ENCODE results near the gene AMDHD2. TPM values are rescaled to one million over a fixed set of nuclear protein-coding genes. Genes with fewer than 3 reads are reported as not detected.

The AMDHD2 gene
- total RNA-seq, 1 donor = 94.8 TPM

DNA sequence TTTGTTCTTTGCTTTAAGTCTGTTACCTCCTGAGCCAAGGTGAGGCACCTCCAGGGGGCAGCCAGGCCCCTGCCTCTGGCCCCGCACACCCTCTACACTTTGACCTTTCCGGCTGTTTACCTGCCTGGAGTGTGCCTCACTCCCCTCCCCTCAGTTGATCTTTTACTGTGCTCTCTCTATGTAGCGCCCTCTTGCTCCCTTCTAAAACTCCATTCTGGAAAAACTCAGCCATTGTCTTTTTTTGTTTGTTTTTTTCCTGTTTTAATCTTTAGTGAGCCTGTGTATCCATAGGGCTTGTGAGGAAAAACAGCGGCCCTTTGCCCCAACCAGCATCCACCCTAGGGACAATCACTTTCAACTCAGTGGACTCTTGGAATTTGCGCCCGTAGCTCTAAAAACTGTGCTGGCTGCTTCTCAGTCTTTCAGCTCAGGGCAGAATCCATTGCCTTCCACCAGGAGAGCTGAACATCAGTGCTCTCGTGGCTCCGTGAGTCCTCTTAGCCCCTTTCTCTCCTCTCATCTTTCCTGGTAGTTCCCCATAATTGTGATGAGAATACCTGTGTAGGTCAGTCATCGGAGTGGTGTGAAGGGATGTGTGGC is 4.3 kb downstream of the AMDHD2 start:
- Histone ChIP-seq H3K4me3 (ENCODE audit: insufficient read depth, low read length) (no peak overlapping the region), H2AFZ (ENCODE audit: low read length) (no peak overlapping the region), H4K20me1 (ENCODE audit: insufficient read depth, low read length) (peaks cover 15% of the 10 kb centered on the region), H3K79me2 (ENCODE audit: insufficient read depth, low read length) (peaks cover 72% of the 10 kb centered on the region), H3K4me1 (ENCODE audit: insufficient read depth, low read length) (peaks cover 10% of the 10 kb centered on the region), H3K9me3 (ENCODE audit: low read depth, low read length) (no peaks in the 10 kb centered on the region), H3K4me2 (ENCODE audit: insufficient read depth, low read length) (no peak overlapping the region), H3K27ac (ENCODE audit: low read depth, low read length) (no peak overlapping the region), H3K27me3 (ENCODE audit: insufficient read depth, low read length) (no peaks in the 10 kb centered on the region), H3K36me3 (ENCODE audit: insufficient read depth, low read length) (peaks cover 46% of the 10 kb centered on the region)
- TF ChIP-seq CTCF (IDR thresholded peaks at IDR 0.05; ENCODE audit: extremely low read depth, low read depth, low read length) = no peak
- peak; percentile 64 for DNase-seq (ENCODE audit: insufficient read length, low spot score, missing footprints)

DNA sequence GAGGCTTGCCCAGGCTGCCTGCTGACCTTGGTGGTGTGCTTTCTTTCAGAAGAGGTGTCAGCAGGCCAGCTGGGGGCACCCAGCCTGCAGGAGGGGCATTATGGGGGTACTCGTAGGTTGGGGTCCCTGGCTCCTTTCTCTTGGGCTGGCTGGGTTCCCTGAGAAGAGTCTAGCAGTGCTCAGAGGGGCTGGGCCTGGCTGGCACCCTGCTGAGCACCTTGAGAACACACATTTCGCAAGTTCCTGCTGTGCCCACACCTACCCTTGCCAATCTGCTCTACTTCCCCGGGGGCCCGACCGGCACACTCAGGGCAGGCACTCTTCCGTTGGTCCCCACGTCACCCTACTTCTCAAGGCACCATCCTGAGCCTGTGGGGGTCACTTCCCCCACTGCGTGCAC is 6.0 kb downstream of the AMDHD2 start:
- DNase-seq (ENCODE audit: insufficient read length, low spot score, missing footprints) = peak; percentile 54
- Histone ChIP-seq H3K27me3 (ENCODE audit: insufficient read depth, low read length) (no peaks in the 10 kb centered on the region), H3K27ac (ENCODE audit: low read depth, low read length) (no peak overlapping the region), H3K79me2 (ENCODE audit: insufficient read depth, low read length) (peaks cover 60% of the 10 kb centered on the region), H2AFZ (ENCODE audit: low read length) (no peak overlapping the region), H3K4me2 (ENCODE audit: insufficient read depth, low read length) (no peak overlapping the region), H3K4me3 (ENCODE audit: insufficient read depth, low read length) (no peak overlapping the region), H3K4me1 (ENCODE audit: insufficient read depth, low read length) (peaks cover 2% of the 10 kb centered on the region), H3K36me3 (ENCODE audit: insufficient read depth, low read length) (peaks cover 48% of the 10 kb centered on the region), H3K9me3 (ENCODE audit: low read depth, low read length) (no peaks in the 10 kb centered on the region), H4K20me1 (ENCODE audit: insufficient read depth, low read length) (peaks cover 16% of the 10 kb centered on the region)
- TF ChIP-seq CTCF (IDR thresholded peaks at IDR 0.05; ENCODE audit: extremely low read depth, low read depth, low read length) = no peak

DNA sequence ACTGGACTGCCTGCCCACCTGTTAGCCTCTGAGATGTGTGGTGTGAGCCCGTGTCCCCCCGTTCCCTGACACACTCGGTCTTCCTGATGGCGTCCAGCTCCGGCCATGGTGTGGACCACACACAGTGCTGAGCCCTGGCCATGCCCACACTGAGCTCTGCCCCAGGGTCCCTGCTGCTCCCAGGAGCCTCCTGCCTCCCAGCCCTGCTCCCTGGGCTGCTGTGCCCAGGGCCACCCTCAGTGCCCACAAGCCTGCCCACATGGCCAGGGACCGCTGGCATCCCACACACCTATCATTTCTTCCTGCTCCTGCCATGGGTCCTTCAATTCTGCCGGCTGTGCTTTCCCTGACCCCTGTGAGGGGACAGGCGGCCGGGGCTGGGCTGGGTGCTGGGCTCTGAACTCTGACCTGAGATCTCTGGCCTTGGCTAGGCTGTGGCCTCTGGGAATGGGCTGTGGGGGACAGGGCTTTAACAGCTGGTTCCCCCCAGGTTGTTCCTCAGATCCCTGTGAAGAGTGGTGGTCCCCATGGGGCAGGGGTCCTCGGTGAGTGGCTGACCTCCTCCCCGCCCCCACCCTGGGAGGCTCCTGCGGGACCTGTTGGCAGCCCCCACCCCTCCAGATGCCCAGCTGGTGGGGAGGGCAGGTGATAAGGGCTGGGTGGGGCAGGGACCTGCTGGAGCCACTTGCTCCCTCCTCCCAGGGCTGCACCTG is 7.1 kb downstream of the AMDHD2 start:
- Histone ChIP-seq H3K36me3 (ENCODE audit: insufficient read depth, low read length) (peaks cover 48% of the 10 kb centered on the region), H3K27me3 (ENCODE audit: insufficient read depth, low read length) (no peaks in the 10 kb centered on the region), H3K27ac (ENCODE audit: low read depth, low read length) (no peak overlapping the region), H3K4me1 (ENCODE audit: insufficient read depth, low read length) (peaks cover 5% of the 10 kb centered on the region), H3K4me2 (ENCODE audit: insufficient read depth, low read length) (no peak overlapping the region), H2AFZ (ENCODE audit: low read length) (no peak overlapping the region), H4K20me1 (ENCODE audit: insufficient read depth, low read length) (peaks cover 16% of the 10 kb centered on the region), H3K9me3 (ENCODE audit: low read depth, low read length) (no peaks in the 10 kb centered on the region), H3K4me3 (ENCODE audit: insufficient read depth, low read length) (no peak overlapping the region), H3K79me2 (ENCODE audit: insufficient read depth, low read length) (peaks cover 52% of the 10 kb centered on the region)
- DNase-seq (ENCODE audit: insufficient read length, low spot score, missing footprints) = peak; percentile 69
- no peak for TF ChIP-seq CTCF (IDR thresholded peaks at IDR 0.05; ENCODE audit: extremely low read depth, low read depth, low read length)

DNA sequence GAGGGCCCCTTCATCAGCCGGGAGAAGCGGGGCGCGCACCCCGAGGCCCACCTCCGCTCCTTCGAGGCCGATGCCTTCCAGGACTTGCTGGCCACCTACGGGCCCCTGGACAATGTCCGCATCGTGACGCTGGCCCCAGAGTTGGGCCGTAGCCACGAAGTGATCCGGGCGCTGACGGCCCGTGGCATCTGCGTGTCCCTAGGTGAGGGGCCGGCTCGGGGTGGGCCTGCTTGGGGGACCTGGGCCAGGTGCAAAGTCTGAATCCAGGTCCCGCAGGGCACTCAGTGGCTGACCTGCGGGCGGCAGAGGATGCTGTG is 7.6 kb downstream of the AMDHD2 start:
- no peak overlapping the region for H2AFZ ChIP-seq (ENCODE audit: low read length)
- H3K4me3 ChIP-seq (ENCODE audit: insufficient read depth, low read length) = no peak overlapping the region
- H3K79me2 ChIP-seq (ENCODE audit: insufficient read depth, low read length) = peaks cover 46% of the 10 kb centered on the region
- DNase-seq (ENCODE audit: insufficient read length, low spot score, missing footprints) = peak; percentile 35
- H3K4me1 ChIP-seq (ENCODE audit: insufficient read depth, low read length) = peaks cover 9% of the 10 kb centered on the region
- no peaks in the 10 kb centered on the region for H3K9me3 ChIP-seq (ENCODE audit: low read depth, low read length)
- peaks cover 48% of the 10 kb centered on the region for H3K36me3 ChIP-seq (ENCODE audit: insufficient read depth, low read length)
- peaks cover 16% of the 10 kb centered on the region for H4K20me1 ChIP-seq (ENCODE audit: insufficient read depth, low read length)
- no peak for TF ChIP-seq CTCF (IDR thresholded peaks at IDR 0.05; ENCODE audit: extremely low read depth, low read depth, low read length)
- H3K27ac ChIP-seq (ENCODE audit: low read depth, low read length) = no peak overlapping the region
- H3K4me2 ChIP-seq (ENCODE audit: insufficient read depth, low read length) = no peak overlapping the region
- no peaks in the 10 kb centered on the region for H3K27me3 ChIP-seq (ENCODE audit: insufficient read depth, low read length)

All from osteoblast (primary cell).